Measurements from ENCODE around the gene SDHAF3. TPM values are rescaled to one million over a fixed set of nuclear protein-coding genes. Genes with fewer than 3 reads are reported as not detected.

Gene SDHAF3
- total RNA-seq, 2 donors from 2014 or later: 4.4 to 15.8 TPM

- no peak overlapping the region for H3K4me3 ChIP-seq
- H3K4me1 ChIP-seq: no peaks in the 10 kb centered on the region
- H3K27ac ChIP-seq: no peak overlapping the region
- TF ChIP-seq CTCF (IDR thresholded peaks at IDR 0.05): no peak
- DNase-seq (ENCODE audit: low spot score): no peak
- H3K9me3 ChIP-seq: no peaks in the 10 kb centered on the region
- H3K27me3 ChIP-seq: no peaks in the 10 kb centered on the region
- H3K36me3 ChIP-seq: no peaks in the 10 kb centered on the region
Measured at GRCh38 chr7:97096037-97096436, 21.5 kb upstream of the SDHAF3 start.

- Histone ChIP-seq H3K9me3 (no peaks in the 10 kb centered on the region), H3K4me3 (no peak overlapping the region), H3K36me3 (no peaks in the 10 kb centered on the region), H3K27me3 (no peaks in the 10 kb centered on the region), H3K4me1 (no peaks in the 10 kb centered on the region), H3K27ac (no peak overlapping the region)
- no peak for TF ChIP-seq CTCF (IDR thresholded peaks at IDR 0.05)
- no peak for DNase-seq (ENCODE audit: low spot score)
Measured at GRCh38 chr7:97096661-97097060, 20.8 kb upstream of the SDHAF3 start.

GRCh38 chr7:97104719-97105238 lies 12.7 kb upstream of the SDHAF3 start:
- H3K36me3 ChIP-seq: no peaks in the 10 kb centered on the region
- TF ChIP-seq CTCF (IDR thresholded peaks at IDR 0.05): peak; percentile 66 to 86
- no peak overlapping the region for H3K27ac ChIP-seq
- no peaks in the 10 kb centered on the region for H3K4me1 ChIP-seq
- H3K27me3 ChIP-seq: no peaks in the 10 kb centered on the region
- no peak overlapping the region for H3K4me3 ChIP-seq
- DNase-seq (ENCODE audit: low spot score): peak; percentile 84
- no peaks in the 10 kb centered on the region for H3K9me3 ChIP-seq

- Histone ChIP-seq H3K4me1 (no peaks in the 10 kb centered on the region), H3K27me3 (no peaks in the 10 kb centered on the region), H3K36me3 (no peaks in the 10 kb centered on the region), H3K9me3 (no peaks in the 10 kb centered on the region), H3K4me3 (no peak overlapping the region), H3K27ac (no peak overlapping the region)
- TF ChIP-seq CTCF (IDR thresholded peaks at IDR 0.05): no peak
- no peak for DNase-seq (ENCODE audit: low spot score)
Measured at GRCh38 chr7:97107192-97107800, 10.2 kb upstream of the SDHAF3 start.

- peaks cover 0 to 15% of the 10 kb centered on the region in 2 donors for H3K4me1 ChIP-seq
- H3K36me3 ChIP-seq: no peaks in the 10 kb centered on the region
- DNase-seq (ENCODE audit: low spot score): no peak
- no peaks in the 10 kb centered on the region for H3K9me3 ChIP-seq
- no peak for TF ChIP-seq CTCF (IDR thresholded peaks at IDR 0.05)
- no peaks in the 10 kb centered on the region for H3K27me3 ChIP-seq
- no peak overlapping the region for H3K27ac ChIP-seq
- H3K4me3 ChIP-seq: no peak overlapping the region
Measured at GRCh38 chr7:97116308-97116707, 1.2 kb upstream of the SDHAF3 start.

- H3K27ac ChIP-seq: peak overlapping the region; percentile 76 to 77
- H3K4me3 ChIP-seq: peak overlapping the region; percentile 64 to 66
- no peaks in the 10 kb centered on the region for H3K9me3 ChIP-seq
- H3K27me3 ChIP-seq: no peaks in the 10 kb centered on the region
- no peak for DNase-seq (ENCODE audit: low spot score)
- no peaks in the 10 kb centered on the region for H3K36me3 ChIP-seq
- peaks cover 0 to 15% of the 10 kb centered on the region in 2 donors for H3K4me1 ChIP-seq
- no peak for TF ChIP-seq CTCF (IDR thresholded peaks at IDR 0.05)
Measured at GRCh38 chr7:97117035-97117371, 495 bp upstream of the SDHAF3 start.

Measured in right atrium auricular region (tissue), 2 donors.